Retina (tissue), 1 donor: ENCODE data around the gene PPP2R2C.
A peak's percentile ranks its signal among the peaks of the same experiment; 100 is the strongest.

Source experiments
- DNase-seq: peaks from one replicate; pipeline ENCODE4 v3.0.0-alpha.2; 2016

The PPP2R2C gene

GRCh38 chr4:6324999-6325787 is 147.2 kb downstream of the PPP2R2C start:
- peak; percentile 39 for DNase-seq

GRCh38 chr4:6324461-6324998 is 147.9 kb downstream of the PPP2R2C start:
- peak; percentile 33 for DNase-seq

- no peak for DNase-seq
Measured at GRCh38 chr4:6322761-6323566, 149.4 kb downstream of the PPP2R2C start.

- DNase-seq = no peak
Measured at GRCh38 chr4:6322067-6322760, 150.2 kb downstream of the PPP2R2C start.

GRCh38 chr4:6321361-6321760 is 151.1 kb downstream of the PPP2R2C start:
- no peak for DNase-seq

GRCh38 chr4:6320663-6321062 is 151.8 kb downstream of the PPP2R2C start:
- DNase-seq = no peak

GRCh38 chr4:6319530-6320150 is 152.8 kb downstream of the PPP2R2C start:
- no peak for DNase-seq

GRCh38 chr4:6318206-6318605 is 154.2 kb downstream of the PPP2R2C start:
- DNase-seq = no peak

- no peak for DNase-seq
Measured at GRCh38 chr4:6316461-6317003, 155.9 kb downstream of the PPP2R2C start.

GRCh38 chr4:6313216-6313615 is 159.2 kb downstream of the PPP2R2C start:
- DNase-seq = no peak

GRCh38 chr4:6309777-6310176 is 162.6 kb downstream of the PPP2R2C start:
- no peak for DNase-seq

GRCh38 chr4:6308899-6309643 is 163.3 kb downstream of the PPP2R2C start:
- DNase-seq = peak; percentile 90

GRCh38 chr4:6307891-6308290 is 164.5 kb downstream of the PPP2R2C start:
- no peak for DNase-seq

- DNase-seq = no peak
Measured at GRCh38 chr4:6307230-6307629, 165.2 kb downstream of the PPP2R2C start.

- no peak for DNase-seq
Measured at GRCh38 chr4:6306299-6306698, 166.1 kb downstream of the PPP2R2C start.

- no peak for DNase-seq
Measured at GRCh38 chr4:6303943-6304342, 168.5 kb downstream of the PPP2R2C start.

GRCh38 chr4:6302869-6303268 is 169.5 kb downstream of the PPP2R2C start:
- no peak for DNase-seq

- no peak for DNase-seq
Measured at GRCh38 chr4:6301732-6302442, 170.5 kb downstream of the PPP2R2C start.

GRCh38 chr4:6301051-6301731 is 171.2 kb downstream of the PPP2R2C start:
- no peak for DNase-seq

GRCh38 chr4:6300359-6300758 is 172.1 kb downstream of the PPP2R2C start:
- DNase-seq = no peak
